Measurements from ENCODE around the gene MOB1A. TPM values are rescaled to one million over a fixed set of nuclear protein-coding genes. Genes with fewer than 3 reads are reported as not detected.

The MOB1A gene
- polyA plus RNA-seq, 1 donor from 2014 or later, result 39.2 TPM

DNA sequence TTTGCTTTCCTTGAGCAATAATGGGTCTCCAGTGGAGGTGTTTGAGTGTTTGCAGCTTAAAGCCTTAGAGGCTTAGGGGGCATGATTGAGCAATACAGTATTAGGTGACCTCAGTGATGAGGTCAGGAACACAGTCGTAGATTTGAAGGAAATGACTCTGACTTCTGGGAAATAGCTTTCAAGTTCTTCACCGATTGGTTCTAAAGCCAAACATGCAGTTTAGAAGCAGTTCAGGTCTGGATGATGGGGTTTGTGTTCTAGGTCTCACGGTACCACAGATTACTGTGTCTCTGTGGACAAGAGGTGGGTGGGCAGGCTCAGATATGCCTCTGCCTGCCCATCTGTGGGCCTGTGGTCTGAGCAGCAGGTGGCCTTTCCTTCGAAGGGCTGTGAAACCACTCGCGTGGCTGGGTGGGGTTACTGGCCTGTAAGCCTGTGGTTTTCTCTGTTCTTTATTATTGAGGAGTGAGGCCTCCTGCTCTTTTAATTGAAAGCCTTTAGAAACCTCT lies 27.6 kb upstream of the MOB1A start:
- Histone ChIP-seq H3K36me3 (ENCODE audit: insufficient read depth, low read length) (no peaks in the 10 kb centered on the region), H3K9me2 (ENCODE audit: insufficient read depth, low read length) (no peaks in the 10 kb centered on the region), H3K27me3 (ENCODE audit: insufficient read depth, low read depth, low read length) (no peaks in the 10 kb centered on the region), H3K4me3 (ENCODE audit: low read length) (no peak overlapping the region), H3K9ac (ENCODE audit: low read length) (no peak overlapping the region), H3K4me2 (ENCODE audit: low read length) (no peak overlapping the region), H3F3A (ENCODE audit: insufficient read depth, low read length, poor library complexity, severe bottlenecking) (no peaks in the 10 kb centered on the region), H4K20me1 (ENCODE audit: insufficient read depth) (no peaks in the 10 kb centered on the region), H2AFZ (ENCODE audit: low read depth, low read length) (no peak overlapping the region), H3K27ac (ENCODE audit: low read length) (no peak overlapping the region), H3K79me2 (replicated peaks; ENCODE audit: insufficient read depth, low read length) (peaks cover 21% of the 10 kb centered on the region), H3K9me3 (ENCODE audit: low read length) (no peaks in the 10 kb centered on the region)
- TF ChIP-seq REST (IDR thresholded peaks at IDR 0.05; ENCODE audit: borderline replicate concordance) (no peak), RAD21 (conservative IDR thresholded peaks at IDR 0.05) (no peak), SMC3 (conservative IDR thresholded peaks at IDR 0.05; ENCODE audit: poor library complexity) (no peak), EZH2 (IDR thresholded peaks at IDR 0.05; ENCODE audit: borderline replicate concordance, insufficient read depth, low read length, poor library complexity, severe bottlenecking) (no peak), TAF1 (IDR thresholded peaks at IDR 0.05; ENCODE audit: low read depth) (no peak), EP300 (conservative IDR thresholded peaks at IDR 0.05; ENCODE audit: poor library complexity, severe bottlenecking) (no peak), MXI1 (conservative IDR thresholded peaks at IDR 0.05; ENCODE audit: poor library complexity, severe bottlenecking) (no peak), CTCF (IDR thresholded peaks at IDR 0.05; ENCODE audit: poor library complexity, severe bottlenecking) (no peak), POLR2AphosphoS5 (IDR thresholded peaks at IDR 0.05) (no peak)

DNA sequence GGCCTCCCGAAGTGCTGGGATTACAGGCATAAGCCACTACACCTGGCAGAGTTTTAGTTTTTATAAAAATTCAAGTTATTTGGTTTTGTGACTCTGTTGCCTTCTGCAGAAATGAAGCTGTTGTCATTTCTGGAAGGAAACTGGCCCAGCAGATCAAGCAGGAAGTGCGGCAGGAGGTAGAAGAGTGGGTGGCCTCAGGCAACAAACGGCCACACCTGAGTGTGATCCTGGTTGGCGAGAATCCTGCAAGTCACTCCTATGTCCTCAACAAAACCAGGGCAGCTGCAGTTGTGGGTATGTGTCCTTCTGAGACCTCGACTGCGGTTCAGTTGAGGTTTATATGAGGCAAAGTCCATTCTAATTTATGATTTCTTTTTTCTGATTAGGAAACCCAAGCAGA lies 26.9 kb upstream of the MOB1A start:
- H3K27me3 ChIP-seq (ENCODE audit: insufficient read depth, low read depth, low read length), result no peaks in the 10 kb centered on the region
- peaks cover 24% of the 10 kb centered on the region for H3K79me2 ChIP-seq (replicated peaks; ENCODE audit: insufficient read depth, low read length)
- H2AFZ ChIP-seq (ENCODE audit: low read depth, low read length), result no peak overlapping the region
- H3F3A ChIP-seq (ENCODE audit: insufficient read depth, low read length, poor library complexity, severe bottlenecking), result no peaks in the 10 kb centered on the region
- H3K9me3 ChIP-seq (ENCODE audit: low read length), result no peaks in the 10 kb centered on the region
- no peak for TF ChIP-seq TAF1 (IDR thresholded peaks at IDR 0.05; ENCODE audit: low read depth)
- no peak for TF ChIP-seq CTCF (IDR thresholded peaks at IDR 0.05; ENCODE audit: poor library complexity, severe bottlenecking)
- TF ChIP-seq MXI1 (conservative IDR thresholded peaks at IDR 0.05; ENCODE audit: poor library complexity, severe bottlenecking), result no peak
- no peak for TF ChIP-seq EZH2 (IDR thresholded peaks at IDR 0.05; ENCODE audit: borderline replicate concordance, insufficient read depth, low read length, poor library complexity, severe bottlenecking)
- no peak for TF ChIP-seq POLR2AphosphoS5 (IDR thresholded peaks at IDR 0.05)
- TF ChIP-seq REST (IDR thresholded peaks at IDR 0.05; ENCODE audit: borderline replicate concordance), result no peak
- no peak for TF ChIP-seq SMC3 (conservative IDR thresholded peaks at IDR 0.05; ENCODE audit: poor library complexity)
- no peak for TF ChIP-seq RAD21 (conservative IDR thresholded peaks at IDR 0.05)
- no peak for TF ChIP-seq EP300 (conservative IDR thresholded peaks at IDR 0.05; ENCODE audit: poor library complexity, severe bottlenecking)
- no peak overlapping the region for H3K9ac ChIP-seq (ENCODE audit: low read length)
- H3K4me2 ChIP-seq (ENCODE audit: low read length), result no peak overlapping the region
- no peaks in the 10 kb centered on the region for H4K20me1 ChIP-seq (ENCODE audit: insufficient read depth)
- H3K27ac ChIP-seq (ENCODE audit: low read length), result no peak overlapping the region
- H3K9me2 ChIP-seq (ENCODE audit: insufficient read depth, low read length), result no peaks in the 10 kb centered on the region
- no peaks in the 10 kb centered on the region for H3K36me3 ChIP-seq (ENCODE audit: insufficient read depth, low read length)
- no peak overlapping the region for H3K4me3 ChIP-seq (ENCODE audit: low read length)

All from neural cell (in vitro differentiated cells).